K562 (cell line): ENCODE measurements around the gene RNF227. TPM values are rescaled to one million over a fixed set of nuclear protein-coding genes. Genes with fewer than 3 reads are reported as not detected.

Experiments
- ATF7 ChIP-seq: fragments of 450-650 bp; IDR thresholded peaks from 2 replicates; pipeline ENCODE4 v1.7.1; 2014; ENCODE audit warnings: mild to moderate bottlenecking, moderate library complexity
- BHLHE40 ChIP-seq: IDR thresholded peaks from 2 replicates; pipeline ENCODE4 v1.6.1; 2011; ENCODE audit warnings: low read length, improper control_type of control experiment
- DPF2 ChIP-seq: fragments of 450-650 bp; IDR thresholded peaks from 2 replicates; pipeline ENCODE4 v1.6.1; 2016
- FOXA3 ChIP-seq, 2 experiments: fragments of 450-650 bp in 1 of 2; sonication (generic) in 1 of 2; formaldehyde crosslinking; IDR thresholded peaks in 1 of 2; conservative IDR thresholded peaks in 1 of 2; 2 replicates each; pipeline versions ENCODE4 v1.4.0 to v1.8.0; 2020 to 2022; ENCODE audit warnings: mild to moderate bottlenecking in 2 of 2, missing genetic modification reagents in 1 of 2
- JUND ChIP-seq, 2 experiments: IDR thresholded peaks; 2 replicates in 1 of 2; 3 replicates in 1 of 2; pipeline ENCODE4 v1.6.1; 2011; ENCODE audit warnings: borderline replicate concordance in 2 of 2, low read depth in 2 of 2, low read length in 2 of 2, improper control_type of control experiment in 1 of 2, missing biosample characterization in 1 of 2, missing genetic modification characterization in 1 of 2, missing genetic modification reagents in 1 of 2
- KLF6 ChIP-seq: fragments of 250-450 bp; sonication (Bioruptor Pico); IDR thresholded peaks from 2 replicates; pipeline ENCODE4 v1.4.0; 2020; ENCODE audit warnings: mild to moderate bottlenecking, moderate library complexity, borderline replicate concordance
- NR2C2 ChIP-seq, 2 experiments: fragments of 200-800 bp in 1 of 2; sonication (Bioruptor generic) in 1 of 2; sonication (generic) in 1 of 2; formaldehyde crosslinking in 1 of 2; IDR thresholded peaks; 2 replicates each; pipeline versions ENCODE4 v1.6.1 to v1.8.0; 2016 to 2022; ENCODE audit warnings: mild to moderate bottlenecking in 1 of 2, missing compliant biosample characterization in 1 of 2, missing genetic modification characterization in 1 of 2, missing genetic modification reagents in 1 of 2
- RFX1 ChIP-seq: fragments of 450-650 bp; IDR thresholded peaks from 2 replicates; pipeline ENCODE4 v1.6.1; 2016; ENCODE audit warnings: mild to moderate bottlenecking, moderate library complexity
- TAF9B ChIP-seq: fragments of 450-650 bp; IDR thresholded peaks from 2 replicates; pipeline ENCODE4 v1.6.1; 2018; ENCODE audit warnings: mild to moderate bottlenecking; ENCODE audit not compliant: partially characterized antibody
- ZBTB40 ChIP-seq, 2 experiments: fragments of 450-650 bp in 1 of 2; sonication (generic) in 1 of 2; formaldehyde crosslinking in 1 of 2; IDR thresholded peaks; 2 replicates each; pipeline versions ENCODE4 v1.7.1 to v1.9.0; 2016 to 2022; ENCODE audit warnings: inconsistent platforms in 1 of 2, mild to moderate bottlenecking in 1 of 2, missing genetic modification reagents in 1 of 2
- ZNF143 ChIP-seq: sonication (generic); formaldehyde crosslinking; IDR thresholded peaks from 2 replicates; pipeline ENCODE4 v1.9.0; 2022; ENCODE audit warnings: mild to moderate bottlenecking, missing genetic modification reagents
- ZNF592 ChIP-seq: fragments of 450-650 bp; IDR thresholded peaks from 2 replicates; pipeline ENCODE4 v1.6.1; 2017; ENCODE audit warnings: antibody characterized with exemption, mild to moderate bottlenecking
- polyA plus RNA-seq, 8 experiments: library from polyadenylated mRNA; depleted of rRNA in 4 of 8; stranded (reverse) in 5 of 8; unstranded in 3 of 8; fragments of >200 nt; fragmentation: Nextera tagmentation in 2 of 8; fragmentation: Illumina TruSeq in 1 of 8; extraction: Ambion mirVana in 2 of 8; extraction: Trizol in 1 of 8; gene quantifications; 2 replicates each; pipeline versions ENCODE4 v1.2.1 to v1.2.3, GENCODE V29; 2011 to 2014; ENCODE audit warnings: inconsistent platforms in 1 of 8, missing spikeins in 1 of 8
- total RNA-seq, 7 experiments: library from RNA; depleted of rRNA in 6 of 7; stranded (reverse); fragments of >200 nt in 6 of 7; fragmentation: Illumina TruSeq in 2 of 7; extraction: Trizol in 2 of 7; gene quantifications; 2 replicates each; pipeline versions ENCODE4 v1.2.1 to v1.2.3, GENCODE V29; 2011 to 2021; ENCODE audit warnings: low replicate concordance in 1 of 7

The RNF227 gene
- total and polyA plus RNA-seq, 9 of the 15 experiments (the other 6 are each of a cell fraction or from before 2014, with no cell fraction given): 1.1 to 6.7 (median 2.3) TPM

- TF ChIP-seq ZNF592: 0 out of 2 replicates have a peak, but pooled peaks have one; percentile 27
- peak; percentile 78 for TF ChIP-seq JUND (IDR thresholded peaks at IDR 0.05; ENCODE audit: borderline replicate concordance, low read depth, low read length)
- peak; percentile 38; the same call in 1 of the 3 replicates for TF ChIP-seq JUND (tag; IDR thresholded peaks at IDR 0.05; ENCODE audit: borderline replicate concordance, low read depth, low read length)
- peak; percentile 53; the same call in 1 of the 2 replicates for TF ChIP-seq BHLHE40
- TF ChIP-seq RFX1: peak; percentile 86
- no peak for TF ChIP-seq KLF6
- TF ChIP-seq TAF9B: peak; percentile 52
- peak; percentile 80 to 98 for TF ChIP-seq FOXA3 (CRISPR knock-in tag; conservative IDR thresholded peaks at IDR 0.05 in 1 of 2, IDR thresholded peaks at IDR 0.05 in 1 of 2)
- no peak for TF ChIP-seq ZNF143 (CRISPR knock-in tag)
- no peak for TF ChIP-seq NR2C2 (CRISPR knock-in tag; IDR thresholded peaks at IDR 0.05)
- TF ChIP-seq NR2C2 (tag; IDR thresholded peaks at IDR 0.05): no peak
- peak; percentile 37; the same call in 1 of the 2 replicates for TF ChIP-seq DPF2
- no peak for TF ChIP-seq ZBTB40 (IDR thresholded peaks at IDR 0.05)
- no peak for TF ChIP-seq ZBTB40 (CRISPR knock-in tag; IDR thresholded peaks at IDR 0.05)
- 0 out of 2 replicates have a peak, but pooled peaks have one; percentile 12 for TF ChIP-seq ATF7
Observed at GRCh38 chr17:7932949-7933348, 16.9 kb upstream of the RNF227 start (continued).
